RKO (cell line): ENCODE measurements around the gene TNFRSF12A.
A peak's percentile ranks its signal among the peaks of the same experiment; 100 is the strongest.

Experiments used
- DNase-seq: peaks from one replicate; pipeline ENCODE4 v3.0.0-alpha.2; 2016; ENCODE audit warnings: low spot score

TNFRSF12A gene

DNA sequence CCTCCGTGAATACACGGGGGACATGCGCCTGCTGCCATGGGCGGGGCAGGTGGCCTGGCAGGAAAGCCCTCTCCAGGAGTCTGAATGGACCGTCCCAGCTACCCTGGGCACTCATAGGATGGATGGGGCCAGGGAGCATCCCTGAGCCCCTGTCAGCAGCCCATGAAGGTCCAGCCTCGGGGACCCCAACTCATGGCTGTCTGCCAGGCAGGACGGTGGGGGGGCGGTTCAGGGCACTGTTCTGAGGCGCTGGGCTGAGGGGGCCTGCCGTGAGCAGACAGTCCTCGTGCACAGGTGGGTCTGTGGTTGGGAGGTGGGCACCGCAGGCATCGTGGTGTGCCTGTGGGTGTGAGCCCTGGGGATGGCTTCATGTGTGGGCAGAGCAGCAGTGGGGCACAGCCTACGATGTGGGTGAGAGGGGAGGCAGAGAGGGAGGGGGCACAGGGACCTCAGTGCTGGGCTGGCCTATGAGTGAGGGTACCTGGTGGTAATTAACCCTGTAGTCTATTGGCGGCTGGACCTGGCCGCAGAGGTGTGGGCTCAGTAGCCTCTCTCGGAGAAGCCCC is 33.5 kb upstream of the TNFRSF12A start:
- DNase-seq, result no peak

DNA sequence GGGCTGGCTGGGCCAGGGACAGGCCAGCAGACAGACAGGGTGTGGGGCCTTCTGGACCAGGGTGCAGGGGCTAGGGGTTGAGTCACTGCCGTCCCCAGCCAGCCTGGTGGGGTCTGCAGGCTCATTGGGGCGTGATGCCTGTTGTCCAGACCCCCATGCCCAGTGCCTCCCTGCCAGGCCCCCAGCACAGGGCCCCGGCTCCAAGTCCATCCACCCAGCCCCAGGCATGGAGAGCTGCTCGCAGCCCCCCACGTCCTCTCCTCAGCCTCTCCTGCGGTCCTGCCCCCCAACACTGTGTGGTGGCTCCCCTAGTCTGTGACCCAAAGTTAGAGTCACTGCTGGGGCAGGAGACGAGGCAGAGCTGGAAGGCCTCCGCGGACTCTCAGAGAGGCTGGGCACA is 32.9 kb upstream of the TNFRSF12A start:
- no peak for DNase-seq

DNA sequence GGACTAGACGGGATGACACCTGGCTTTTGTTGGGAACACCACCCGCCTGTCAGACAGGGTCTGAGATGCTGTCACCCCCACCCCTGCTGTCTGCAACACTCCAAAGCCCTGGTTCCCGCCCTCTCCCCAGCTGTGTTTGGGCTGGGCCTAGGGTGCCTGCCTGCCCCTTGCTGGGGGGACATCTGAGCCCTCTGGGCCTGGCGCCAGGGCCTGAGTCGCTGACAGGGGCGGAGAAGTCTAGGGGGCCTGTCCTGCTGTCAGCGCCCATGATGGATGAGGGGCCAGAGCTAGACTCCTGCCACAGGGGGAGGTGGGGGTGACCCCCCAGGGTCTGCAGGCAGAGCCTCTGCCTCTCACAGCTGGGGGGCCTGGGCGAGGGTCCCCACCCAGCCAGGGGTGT is 32.3 kb upstream of the TNFRSF12A start:
- no peak for DNase-seq

DNA sequence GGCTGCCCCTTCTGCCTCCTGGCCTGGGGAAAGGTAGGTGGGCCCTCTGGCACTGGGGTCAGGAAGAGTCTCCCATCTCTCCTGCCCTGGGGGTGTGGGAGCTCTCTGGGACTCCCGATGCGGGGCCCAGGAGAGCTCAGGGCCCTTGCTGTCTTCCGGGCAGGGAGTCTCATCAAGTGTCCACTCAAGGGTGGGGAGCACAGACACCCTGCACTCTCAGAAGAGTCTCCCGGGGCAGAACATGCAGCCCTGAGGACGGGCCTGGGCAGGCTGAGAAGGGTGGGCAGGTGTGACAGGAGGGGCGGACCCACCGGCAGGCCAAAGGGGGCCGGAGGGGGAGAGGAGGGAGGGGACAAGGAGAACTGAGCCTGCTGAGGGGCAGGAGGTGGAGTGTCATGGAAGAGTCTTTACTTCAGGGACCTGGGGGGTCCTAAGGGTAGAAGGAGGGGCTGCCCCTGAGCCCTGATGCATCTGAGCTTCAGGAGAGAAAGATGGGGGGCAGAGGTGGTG is 31.5 kb upstream of the TNFRSF12A start:
- DNase-seq, result no peak

DNA sequence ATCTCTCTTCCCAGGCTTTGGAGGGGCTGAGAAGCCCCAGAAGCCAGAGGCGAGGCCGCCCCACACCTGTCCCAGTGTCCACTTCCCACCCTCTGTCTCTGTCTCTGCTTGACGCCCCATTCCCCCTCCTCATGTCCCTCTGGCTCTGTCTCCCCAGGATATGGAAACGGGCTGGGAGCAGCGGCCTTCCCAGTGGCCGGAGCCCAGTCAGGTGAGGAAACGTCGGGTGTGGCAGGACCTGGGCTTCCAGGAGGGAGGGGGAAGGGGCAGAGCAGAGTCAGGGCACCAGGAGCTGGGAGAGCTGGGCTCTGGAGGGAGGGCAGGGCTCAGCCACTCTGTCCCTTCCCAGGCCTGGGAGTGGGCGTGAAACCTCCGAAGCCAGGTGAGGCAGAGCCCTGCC is 29.3 kb upstream of the TNFRSF12A start:
- DNase-seq, result no peak

DNA sequence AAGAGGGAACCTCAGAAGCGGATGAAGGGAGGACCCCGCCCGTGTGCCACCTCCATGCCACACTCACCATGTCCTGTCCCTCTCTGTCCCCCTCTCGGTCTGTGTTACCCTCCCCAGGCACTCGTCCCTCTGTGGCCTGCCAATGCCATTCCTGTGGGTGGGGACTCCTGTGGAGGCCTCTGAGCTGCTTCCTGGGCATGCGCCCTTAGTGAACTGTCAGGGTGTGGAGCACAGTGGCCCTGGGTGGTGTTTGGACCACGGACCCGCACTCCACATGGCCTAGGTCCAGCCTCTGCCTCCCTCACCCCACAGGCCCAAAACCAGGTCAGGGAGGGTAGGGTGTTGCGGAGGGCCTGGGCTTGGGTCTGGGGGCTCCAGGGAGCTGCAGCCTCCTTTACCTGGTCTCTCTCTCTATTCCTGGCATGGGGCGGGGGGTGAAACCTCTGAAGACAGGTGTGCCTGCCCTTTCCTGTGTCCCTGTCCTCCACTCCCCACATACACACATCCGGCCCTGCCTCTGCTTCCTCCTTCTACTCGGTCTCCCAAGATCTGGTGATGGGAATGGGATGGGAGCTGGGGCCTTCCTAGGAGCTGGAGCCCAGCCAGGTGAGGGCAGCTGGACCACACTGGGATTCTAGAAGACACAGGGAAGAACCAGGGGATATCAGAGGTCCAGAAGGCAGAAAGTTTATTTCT is 28.5 kb upstream of the TNFRSF12A start:
- no peak for DNase-seq

DNA sequence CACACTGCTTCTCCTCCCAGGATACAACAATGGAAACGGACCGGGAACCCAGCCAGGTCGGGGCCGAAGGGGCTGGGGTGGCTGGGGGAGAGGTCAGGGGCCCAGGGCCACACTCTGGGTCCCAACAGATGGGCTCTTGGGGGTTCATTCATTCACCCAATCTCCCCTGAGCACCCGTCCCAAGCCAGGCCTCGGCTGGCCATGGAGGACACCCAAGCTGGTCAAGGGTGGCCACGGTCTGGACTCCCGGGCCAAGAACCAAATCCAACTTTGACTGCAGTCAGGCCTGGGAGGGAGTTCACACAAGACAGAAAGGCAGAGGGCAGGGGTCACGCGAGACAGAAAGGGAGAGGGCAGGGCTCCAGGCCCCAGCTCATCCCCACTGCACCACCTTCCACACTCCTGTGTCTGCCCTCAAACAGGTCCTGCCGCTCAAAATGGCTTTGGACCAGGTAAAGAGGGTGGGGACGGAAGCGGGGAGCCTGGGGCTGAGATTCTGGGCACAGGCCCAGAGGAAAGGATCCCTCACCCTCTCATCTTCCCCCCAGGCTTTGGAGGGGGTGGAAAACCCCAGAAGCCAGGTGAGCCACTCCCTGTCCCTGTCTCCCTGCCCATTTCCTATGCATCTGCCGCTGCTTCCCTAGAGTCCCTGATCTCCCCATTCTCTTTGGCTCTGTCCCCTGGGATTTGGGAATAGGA is 27.6 kb upstream of the TNFRSF12A start:
- DNase-seq, result no peak

DNA sequence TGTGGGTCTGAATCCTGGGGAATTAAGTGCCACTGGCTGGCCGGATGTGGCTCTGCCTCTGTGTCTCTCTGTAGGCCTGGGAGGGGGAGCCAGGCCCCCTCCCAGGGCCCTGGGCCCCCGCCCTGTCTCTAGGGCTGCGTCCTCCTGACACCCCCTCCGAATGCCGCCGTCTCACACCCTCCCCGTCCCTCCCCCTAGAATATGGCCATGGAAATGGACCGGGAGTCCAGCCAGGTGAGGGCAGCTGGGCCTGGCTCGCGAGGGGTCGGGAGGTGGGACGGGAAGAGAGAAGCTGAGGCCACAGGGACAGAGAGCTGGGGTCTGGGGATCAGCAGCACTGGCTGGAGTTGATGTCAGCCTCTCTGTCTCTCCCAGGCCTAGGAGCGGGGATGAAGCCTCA is 23.9 kb upstream of the TNFRSF12A start:
- DNase-seq, result no peak

DNA sequence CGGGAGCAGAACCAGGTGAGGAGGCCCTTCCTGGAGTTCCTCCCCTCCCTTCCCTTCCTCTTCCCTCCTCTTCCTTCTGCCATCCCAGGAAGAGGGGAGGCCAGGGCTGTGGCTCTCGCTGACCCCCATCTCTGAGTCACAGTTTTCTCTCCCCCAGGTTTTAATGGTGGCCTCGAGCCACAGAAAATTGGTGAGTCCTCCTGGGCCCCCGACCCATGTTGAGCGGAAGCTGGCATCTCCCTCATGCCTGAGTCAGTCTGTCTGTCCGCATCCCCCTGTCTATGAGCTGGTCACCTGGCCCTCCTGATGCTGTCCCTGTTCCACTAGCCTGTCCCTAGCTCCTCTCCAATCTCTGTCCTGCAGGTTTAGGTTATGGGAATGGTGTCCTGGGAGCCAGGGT is 20.2 kb upstream of the TNFRSF12A start:
- no peak for DNase-seq

DNA sequence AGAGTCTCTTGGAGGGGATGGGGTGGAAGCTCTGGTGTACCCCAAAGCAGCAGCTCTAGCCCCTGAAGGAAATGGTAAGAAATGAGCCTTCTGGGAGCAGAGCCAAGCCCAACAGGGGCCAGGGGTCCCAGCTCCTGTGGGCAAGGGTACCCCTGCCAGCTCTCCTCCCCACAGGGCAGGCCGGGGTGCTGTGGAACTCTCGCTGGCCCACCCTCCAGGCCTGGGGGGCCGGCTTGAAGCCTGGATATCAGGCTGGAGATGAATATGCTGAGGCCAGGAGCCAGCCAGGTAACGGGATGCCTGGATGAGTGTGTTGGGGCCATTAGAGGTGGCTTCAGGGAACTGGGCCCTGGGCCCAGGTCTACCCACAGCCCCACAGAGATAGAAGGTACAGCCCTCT is 19.6 kb upstream of the TNFRSF12A start:
- DNase-seq, result no peak

DNA sequence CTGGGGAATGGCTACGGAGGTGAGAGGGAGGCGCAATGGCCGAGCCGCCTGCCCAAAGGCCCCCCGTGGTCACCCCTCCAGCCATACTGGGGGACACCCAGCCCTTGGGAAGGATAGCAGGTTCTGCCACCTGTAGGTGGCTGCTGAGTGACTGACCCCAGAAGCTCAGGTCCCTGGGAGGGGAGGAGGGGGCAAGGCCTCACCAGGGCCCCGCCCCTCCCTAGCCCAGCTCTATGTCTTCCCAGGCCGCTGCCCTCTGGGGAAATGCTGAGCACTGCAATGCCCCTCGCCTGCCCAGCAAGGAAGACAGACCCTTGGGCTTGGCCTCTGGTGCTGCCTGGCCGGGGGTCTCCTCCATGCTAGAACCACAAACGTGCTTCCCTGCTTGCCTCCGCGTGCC is 18.9 kb upstream of the TNFRSF12A start:
- DNase-seq, result no peak

DNA sequence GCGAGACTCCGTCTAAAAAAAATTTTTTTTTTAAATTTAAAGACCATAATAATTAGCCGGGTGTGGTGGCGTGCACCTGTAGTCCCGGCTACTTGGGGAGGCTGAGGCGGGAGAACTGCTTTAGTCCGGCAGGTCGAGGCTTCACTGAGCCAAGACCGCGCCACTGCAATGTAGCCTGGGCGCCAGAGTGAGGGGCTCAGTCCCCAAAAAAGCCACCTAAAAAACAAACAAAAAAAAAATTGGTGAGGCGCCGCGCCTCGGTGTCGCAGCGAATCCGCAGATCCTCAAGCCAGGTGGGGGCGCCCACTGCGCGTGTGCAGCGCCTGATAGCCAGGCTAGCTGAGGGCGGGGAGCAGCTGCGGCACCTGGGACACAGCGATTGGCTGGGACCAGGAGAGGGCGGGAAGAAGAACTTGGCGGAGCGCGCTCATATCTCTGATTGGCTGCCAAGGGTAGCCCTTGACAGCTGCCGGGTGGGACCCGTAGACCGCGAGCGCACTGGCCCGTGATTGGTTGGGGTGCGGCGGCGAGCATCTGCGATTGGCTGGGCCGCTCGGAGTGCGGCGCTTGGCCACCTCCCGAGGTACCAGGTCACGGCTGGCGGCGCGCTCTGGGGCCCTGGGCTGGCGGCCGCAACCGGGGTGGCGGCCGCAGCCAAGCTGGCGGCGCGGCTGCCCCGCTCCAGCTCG is 16.4 kb upstream of the TNFRSF12A start:
- DNase-seq, result peak; percentile 99

DNA sequence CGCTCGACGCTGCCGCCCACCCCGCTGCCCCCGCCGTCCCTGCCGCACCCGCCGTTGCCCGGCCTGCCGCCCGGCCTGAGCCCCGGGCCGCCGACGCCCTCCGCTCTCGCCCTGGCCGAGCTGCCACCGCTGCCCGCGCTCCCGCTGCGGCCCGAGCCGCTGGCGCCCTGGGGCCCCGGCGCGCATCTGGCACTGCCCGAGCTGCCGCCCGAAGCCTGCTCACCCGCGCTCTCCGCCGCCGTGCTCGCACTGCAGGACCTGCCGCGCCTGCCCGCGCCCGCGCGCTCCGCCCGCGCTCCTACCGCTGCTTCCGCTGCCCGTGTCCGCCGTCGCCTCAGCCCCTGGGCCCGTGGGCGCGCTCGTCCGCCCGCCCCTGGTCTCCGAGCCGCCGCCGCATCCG is 15.8 kb upstream of the TNFRSF12A start:
- peak; percentile 41 for DNase-seq

DNA sequence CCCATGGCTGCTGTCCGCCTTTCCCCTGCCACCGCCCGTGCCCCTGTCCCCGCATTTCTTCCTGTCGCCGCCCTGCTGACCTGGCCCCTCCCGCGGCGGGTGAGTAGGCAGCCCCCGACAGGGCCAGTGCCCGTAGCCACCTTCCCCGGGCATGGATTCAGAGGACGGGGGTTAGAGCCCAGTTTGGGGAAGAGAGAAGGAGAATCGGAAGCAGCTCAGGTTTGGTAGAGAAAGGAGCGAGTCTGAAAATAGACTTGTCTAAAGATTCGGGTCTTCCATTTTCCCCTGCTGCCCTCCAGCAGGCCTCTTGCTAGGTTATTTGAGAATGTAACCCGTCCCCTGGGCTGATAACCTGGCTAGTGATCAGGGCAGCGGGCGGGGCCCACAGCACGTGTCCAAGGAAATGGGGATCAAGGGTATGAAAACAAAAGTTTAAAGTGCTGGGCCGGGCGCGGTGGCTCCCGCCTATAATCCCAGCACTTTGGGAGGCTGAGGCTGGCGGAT is 15.3 kb upstream of the TNFRSF12A start:
- DNase-seq, result peak; percentile 51

DNA sequence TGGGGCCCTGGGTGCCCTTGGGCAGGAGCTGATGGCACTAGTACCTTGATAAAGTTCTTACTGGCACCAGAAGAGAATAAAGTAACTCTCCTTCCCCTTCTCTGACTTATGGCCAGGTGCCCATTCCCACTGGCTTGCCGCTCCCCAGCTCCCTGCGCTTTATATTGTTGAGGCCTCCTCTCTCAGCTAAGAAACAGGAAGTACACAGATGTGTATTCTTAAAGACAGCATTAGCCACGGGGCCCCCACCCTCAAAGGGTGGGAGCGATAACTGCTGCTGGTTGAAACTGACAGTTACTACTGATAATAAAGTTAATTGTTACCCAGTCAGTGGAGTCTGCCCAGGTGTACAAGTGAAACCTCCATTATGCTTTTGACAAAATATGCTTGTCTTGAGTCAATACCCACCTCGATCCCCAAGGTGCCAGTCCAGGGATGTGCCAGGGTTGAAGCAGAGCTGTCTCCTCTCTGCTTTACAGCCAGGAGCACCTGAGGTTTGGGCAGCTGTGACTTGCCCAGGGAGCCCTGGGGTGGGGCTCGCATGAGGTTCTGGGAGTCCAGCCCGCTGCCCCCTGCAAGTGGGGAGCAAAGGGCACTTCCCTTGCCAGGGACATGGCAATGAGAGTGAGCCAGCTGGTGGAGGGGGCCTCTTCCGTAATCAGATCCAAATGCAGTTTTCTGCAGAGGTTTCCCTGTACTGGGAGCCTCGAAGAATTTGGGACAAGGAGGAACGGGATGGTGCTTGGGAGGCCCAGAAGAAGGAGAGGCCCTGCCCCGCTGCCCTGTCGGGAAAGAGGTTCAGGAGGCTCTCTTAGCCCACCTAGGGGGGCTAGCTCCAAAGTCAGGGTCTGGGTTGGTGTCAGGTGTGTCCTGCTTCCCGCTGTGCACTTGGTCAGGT is 12.9 kb upstream of the TNFRSF12A start:
- no peak for DNase-seq

DNA sequence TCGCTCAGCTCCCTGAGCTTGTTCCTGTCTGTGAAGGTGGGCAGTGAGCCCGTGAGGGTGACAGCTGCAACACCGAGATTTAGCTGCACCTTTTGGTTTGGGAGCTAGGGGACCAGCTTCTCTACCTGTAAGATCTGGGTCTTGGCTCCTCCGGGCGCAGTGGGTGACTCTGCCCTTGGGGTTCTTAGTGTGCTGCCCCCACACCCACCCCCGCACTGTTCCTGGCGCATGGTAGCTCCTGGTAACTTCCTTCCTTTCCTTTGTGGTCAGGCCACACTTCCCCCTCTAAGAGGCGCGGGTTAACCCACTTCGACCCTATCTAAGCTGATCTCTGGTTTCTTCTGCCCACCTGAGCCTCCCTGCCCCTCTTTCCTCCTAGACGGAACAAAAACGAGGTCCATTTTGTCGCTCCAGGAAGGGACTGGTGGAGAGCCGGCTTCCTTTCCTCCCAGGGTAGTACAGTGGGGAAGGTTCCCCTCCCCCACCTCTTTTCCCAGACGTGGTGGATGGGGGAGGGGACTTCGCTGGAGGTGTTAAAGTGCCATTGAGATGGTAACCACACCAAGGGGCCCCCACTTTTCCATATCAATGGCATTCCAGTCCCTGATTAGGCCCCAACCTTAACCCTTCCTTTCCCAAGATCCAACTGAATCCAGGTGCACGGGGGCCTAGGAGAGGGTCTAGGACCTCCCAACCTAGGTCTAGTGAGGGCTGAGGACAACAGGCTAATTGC is 12.0 kb upstream of the TNFRSF12A start:
- DNase-seq, result no peak

DNA sequence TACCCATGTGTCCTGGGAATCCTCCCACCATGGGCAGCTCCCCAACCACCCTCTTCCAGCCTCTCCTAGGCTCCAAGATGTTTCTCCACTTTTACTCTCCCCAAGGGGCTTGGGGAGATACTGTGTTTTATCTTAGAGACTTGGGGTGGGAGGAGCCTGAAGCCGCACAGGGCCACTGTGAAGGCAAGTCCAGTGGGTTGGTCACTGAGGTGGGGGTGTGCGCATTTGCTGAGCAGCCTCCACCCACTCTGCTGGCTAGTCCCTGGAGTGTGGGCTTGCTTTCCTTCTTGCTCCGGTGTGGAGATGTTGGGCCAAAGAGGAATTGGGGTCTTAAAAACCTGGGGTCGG is 11.5 kb upstream of the TNFRSF12A start:
- DNase-seq, result no peak

DNA sequence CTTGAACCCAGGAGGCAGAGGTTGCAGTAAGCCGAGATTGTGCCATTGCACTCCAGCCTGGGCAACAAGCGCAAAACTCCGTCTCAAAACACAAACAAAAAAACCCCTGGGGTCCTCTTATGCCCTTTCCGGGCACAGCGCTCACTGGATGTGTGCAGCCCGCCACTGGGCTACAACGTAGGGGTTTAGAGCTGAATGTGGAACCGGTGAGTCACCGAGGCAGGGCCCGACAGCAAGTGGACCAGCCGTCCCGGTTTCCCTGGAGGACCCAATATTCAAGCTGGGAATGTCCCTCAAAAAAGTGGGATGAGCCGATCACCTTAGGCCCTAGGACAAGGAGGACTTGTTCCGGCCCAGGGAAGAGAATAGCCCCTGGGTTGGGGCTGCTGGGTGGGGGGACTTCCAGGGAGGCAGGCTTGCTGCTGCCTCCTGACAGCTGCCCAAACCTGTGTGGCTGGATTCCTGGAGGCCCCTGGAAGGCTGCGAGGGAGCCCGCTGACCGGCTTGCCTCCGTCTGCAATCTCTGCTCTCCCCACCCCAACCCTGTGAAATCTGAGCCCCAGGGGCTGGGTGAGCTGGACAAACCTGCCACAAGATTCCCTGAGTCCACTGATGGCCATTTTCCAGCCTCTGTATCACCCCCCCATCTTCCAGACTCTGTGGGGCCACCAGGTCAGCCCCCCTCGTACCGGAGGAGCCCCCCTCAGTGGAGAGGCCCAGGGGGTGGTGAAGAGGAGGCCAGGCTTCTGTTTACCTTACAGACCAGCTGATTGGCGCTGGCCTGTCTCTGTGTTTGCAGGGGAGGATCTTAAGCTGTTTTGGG is 10.4 kb upstream of the TNFRSF12A start:
- DNase-seq, result no peak

DNA sequence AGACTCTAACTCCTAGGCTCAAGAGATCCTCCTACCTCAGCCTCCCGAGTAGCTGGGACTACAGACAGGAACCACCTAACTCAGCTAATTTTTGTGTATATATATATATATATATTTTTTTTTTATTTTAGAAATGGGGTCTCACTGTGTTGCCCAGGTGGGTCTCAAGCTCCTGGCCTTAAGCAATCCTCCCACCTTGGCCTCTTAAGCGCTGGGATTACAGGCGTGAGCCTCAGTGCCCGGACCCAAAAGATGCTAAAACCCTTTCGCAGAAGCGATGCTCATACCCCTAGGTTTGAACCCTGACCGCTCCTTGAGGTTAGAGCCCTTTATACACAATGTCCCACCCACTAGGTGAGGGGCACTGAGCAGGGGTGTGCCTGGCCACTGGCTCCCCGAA is 9.7 kb upstream of the TNFRSF12A start:
- no peak for DNase-seq

DNA sequence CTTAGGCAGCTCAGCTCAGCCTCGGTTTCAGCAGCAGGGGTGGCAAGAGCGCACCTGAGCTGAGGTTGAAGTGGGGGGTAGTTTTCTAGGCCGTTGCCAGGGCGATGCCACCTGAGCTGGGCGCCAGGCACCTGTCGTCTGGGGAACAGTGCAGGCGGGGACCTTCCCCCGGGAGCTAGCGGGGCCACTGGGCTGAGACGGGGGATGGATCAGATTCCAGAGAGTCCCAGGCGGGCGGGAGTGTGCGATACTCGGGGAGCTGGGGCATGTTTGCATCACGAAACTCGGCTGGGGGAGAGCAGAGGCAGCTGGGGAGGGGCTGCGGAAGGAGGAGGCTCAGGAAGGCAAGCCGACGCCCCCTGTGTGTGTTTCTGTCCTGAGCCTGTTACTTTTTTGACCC is 7.9 kb upstream of the TNFRSF12A start:
- DNase-seq, result no peak
